Stimulated activated CD4-positive, alpha-beta T cell treated with anti-CD3 and anti-CD28 coated beads, Interleukin-15, amount 100 ng/mL, for 1 hour (primary cell): Measurements from ENCODE around the gene FKBP14.
"Not testable (repeated sequence)": the region's sequence is repeated elsewhere in the genome, so short reads cannot be mapped to it uniquely, and the experiment has no call there.

Experiments used
- DNase-seq, 2 donors: peaks; one replicate each; pipeline ENCODE4 v3.0.0-alpha.2; 2020; ENCODE audit warnings: low read depth in 1 of 2, low spot score in 1 of 2

FKBP14 gene

DNA sequence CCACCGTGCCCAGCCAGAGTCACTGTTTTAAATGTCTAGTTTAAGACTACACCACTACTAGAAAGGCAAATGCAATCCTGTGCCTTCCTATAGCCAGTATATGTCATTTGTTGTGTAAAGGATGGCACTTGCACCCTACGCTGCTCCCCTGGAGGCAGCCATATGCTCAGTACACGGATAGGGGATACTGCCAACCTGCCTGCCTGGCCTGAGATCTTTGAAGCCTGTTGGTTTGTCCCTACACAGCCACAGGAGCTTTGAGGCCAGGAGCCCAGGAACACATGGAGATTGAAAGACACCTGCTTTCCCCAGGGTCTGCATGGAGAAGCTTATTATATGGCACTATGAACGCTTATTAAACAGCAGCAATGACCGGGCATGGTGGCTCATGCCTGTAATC lies 34.6 kb downstream of the FKBP14 start:
- DNase-seq: no peak

DNA sequence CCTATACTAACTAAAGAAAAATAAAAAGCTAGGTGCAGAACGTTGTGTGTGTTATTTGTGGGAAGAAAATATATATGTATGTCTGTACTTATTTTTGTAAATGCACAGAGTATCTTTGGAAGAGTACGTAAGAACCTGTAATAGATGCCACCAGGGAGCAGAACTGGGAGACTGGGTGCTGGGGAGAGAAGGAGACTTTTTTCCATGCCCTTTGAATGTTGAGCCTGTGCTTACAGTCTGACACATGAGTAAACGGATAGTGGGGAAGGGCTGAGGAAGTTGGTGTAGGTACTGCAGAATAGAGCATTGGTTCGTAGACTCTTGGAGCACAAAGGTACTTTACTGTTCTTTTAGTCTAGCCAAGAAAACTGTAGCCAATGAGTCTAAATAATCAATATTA lies 35.6 kb downstream of the FKBP14 start:
- no peak for DNase-seq

DNA sequence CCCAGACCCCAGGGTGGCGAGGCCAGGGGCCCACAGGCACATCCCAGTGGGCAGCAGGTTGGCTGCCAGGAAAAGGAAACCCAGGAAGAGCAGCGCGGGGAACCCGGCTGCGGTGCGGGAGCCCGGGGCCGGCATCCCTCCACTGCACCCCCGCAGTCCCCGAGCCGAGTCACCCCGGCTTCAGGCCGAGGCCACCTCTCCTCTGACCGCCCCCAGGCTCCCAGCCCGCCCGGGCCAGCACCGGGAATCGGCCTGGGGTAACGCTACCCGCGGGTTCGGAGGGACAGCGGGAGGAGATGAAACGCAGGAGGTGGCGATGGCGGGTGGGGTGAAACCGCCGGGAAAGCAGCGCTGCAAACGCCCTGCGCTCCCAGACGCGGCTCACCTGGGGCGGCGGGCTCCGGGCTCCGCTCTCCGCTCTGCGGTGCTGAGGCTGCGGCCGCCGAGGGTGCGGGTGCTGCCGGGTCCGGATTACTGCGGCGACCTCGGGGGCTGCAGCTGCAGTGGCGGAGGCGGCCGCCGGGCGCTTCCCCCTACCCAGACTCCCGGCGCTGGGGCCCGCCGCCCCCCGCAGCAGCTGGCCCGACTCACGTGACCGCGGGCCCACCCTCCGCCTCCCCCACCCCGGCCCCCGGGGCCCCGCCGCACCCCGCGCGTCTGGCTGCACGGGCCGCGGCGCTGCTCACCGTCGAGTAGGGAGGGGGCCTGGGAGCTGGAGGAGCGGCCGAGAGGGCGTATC lies 37.1 kb downstream of the FKBP14 start, which contains the start of gene SCRN1:
TSS of gene SCRN1 (minus strand) at position 545 of the 739 bp plus-strand sequence. CDS start 20,734 bp downstream, outside the sequence.
- peak in 1 of 2 donors; percentile 4 for DNase-seq

- DNase-seq: no peak
Observed at GRCh38 chr7:29988424-29989256, 37.9 kb downstream of the FKBP14 start.

DNA sequence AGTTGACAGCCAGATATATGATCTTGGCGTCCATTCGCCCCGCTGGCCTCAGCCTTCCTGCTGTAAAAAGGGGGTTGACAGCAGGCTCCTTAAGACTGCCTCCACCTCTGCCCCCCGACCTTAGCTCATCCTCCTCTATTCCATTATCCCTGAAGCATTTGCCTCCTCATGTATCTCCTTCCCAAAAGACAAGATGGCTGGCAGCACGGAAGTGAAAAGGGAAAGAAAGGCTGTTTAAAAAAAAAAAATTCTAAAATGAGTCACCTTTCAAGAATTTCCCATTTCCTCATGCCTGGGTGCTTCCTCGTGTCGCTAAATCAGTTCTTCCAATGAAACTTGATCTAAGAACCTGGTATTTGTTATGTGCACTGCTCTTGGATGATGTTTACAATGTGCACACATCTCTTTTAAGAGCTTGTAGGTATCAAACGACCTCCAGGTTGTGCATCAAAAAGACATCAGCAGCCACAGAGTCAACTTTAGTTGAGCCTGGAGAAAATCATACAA lies 38.6 kb downstream of the FKBP14 start:
- no peak for DNase-seq

DNA sequence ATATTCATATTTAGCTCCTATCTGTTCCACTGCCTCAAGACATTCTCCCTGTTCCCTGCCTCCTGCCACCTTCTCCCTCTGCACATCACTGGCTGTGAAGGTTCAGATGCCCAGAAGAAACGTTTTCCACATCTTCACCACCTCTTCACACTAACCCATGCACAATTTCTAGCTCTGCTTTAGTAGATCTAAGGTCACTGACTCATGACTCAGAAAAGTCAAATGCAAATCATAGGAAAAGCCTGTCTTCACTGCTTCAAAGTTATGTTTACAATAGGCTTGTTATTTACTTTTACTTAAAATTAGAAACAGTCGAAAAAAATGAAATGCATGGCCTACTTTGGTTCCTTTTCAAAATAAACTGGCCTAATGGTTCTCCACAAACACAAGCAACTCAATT lies 39.4 kb downstream of the FKBP14 start:
- no peak for DNase-seq

DNA sequence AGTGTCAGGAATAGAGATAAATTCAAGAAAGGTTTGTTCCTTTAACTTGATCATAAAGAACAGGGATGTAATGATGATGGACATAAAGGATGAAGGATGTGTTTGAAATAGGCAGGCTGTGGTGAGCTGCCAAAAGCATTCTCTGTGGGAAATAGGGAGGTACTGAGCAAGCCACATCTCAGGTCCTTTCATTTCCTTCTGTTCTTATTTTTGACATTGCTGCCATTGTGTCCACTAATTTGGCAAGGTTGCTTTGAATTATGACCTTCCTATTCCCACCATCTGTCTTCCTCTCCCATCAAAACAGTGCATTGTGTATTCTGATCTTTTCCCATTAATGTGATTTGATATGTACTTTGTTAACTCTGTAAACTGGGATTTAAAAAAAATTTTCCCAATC lies 46.4 kb downstream of the FKBP14 start:
- no peak for DNase-seq

DNA sequence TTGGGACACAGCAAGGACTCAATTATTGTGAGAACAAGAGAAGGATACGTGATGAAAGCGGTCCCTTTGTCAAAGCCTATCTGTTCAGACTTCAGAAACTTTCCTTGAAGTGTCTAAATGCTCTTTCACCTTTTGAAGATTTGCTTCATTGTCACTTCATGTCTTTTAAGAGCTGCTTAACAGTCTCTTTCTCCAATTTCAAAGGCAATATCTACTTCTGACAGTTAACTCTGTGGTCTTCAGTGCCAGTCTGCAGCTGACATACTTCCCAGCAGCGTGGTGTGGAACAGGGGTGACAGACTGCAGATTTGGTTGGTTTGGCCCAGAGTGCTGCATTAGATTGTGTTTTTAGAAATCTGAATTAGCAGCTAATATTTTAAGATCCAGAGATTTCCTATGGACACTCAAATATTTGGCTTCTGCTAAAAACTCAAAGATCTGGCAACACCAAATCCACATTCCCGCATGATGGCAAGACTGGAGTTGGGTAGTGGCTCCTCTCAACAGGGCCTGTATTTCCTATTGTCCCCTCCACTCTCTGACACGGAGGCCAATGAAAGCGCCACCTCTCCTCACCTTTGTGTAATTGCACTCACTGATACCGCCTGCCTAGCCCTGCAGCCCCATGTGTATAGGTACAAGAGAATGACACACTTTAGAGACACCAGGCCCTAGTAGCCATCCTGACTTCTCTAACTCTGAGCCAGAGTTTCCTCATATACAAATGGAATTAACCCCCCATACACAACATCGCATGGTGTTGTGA lies 48.4 kb downstream of the FKBP14 start:
- no peak for DNase-seq

- no peak for DNase-seq
Observed at GRCh38 chr7:29976673-29977415, 49.7 kb downstream of the FKBP14 start.

GRCh38 chr7:29976266-29976665 lies 50.2 kb downstream of the FKBP14 start:
- no peak for DNase-seq

DNA sequence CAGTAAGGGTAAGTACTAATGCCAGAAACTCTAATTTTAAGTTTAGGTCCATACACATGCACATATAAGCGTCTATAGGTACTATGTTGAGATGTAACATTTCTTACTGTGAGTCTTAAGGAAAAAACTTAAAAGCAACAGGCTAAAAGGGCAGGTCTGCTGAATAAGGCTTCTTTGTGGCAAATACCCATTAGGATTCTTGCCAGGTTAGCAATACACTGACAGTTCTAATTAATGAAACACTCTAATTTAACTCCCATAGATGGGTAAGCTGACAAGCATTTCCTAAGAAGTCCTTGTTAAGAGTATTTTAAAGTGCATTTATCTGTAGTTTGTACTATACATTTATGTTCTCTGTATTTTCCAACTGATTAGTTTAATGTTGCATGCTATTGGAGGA lies 50.9 kb downstream of the FKBP14 start:
- DNase-seq: no peak

GRCh38 chr7:29974286-29974685 lies 52.2 kb downstream of the FKBP14 start:
- DNase-seq: no peak

DNA sequence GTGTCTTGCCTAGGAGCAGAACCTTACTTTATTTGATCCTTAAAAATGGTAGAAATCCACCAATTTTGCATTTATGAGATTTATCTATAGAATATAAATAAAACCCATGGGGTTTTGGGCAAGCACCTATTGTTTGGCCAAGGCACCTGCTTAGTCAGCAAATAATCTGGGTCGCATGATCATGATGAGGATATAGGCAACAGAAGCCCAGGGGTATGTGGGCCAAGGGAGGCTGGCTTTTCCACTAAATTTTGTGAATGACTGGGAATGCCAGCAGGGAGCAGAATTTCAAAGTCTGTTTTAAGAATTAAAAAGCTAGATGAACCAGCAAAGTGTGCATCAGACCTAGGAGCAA lies 54.2 kb downstream of the FKBP14 start:
- DNase-seq: no peak

DNA sequence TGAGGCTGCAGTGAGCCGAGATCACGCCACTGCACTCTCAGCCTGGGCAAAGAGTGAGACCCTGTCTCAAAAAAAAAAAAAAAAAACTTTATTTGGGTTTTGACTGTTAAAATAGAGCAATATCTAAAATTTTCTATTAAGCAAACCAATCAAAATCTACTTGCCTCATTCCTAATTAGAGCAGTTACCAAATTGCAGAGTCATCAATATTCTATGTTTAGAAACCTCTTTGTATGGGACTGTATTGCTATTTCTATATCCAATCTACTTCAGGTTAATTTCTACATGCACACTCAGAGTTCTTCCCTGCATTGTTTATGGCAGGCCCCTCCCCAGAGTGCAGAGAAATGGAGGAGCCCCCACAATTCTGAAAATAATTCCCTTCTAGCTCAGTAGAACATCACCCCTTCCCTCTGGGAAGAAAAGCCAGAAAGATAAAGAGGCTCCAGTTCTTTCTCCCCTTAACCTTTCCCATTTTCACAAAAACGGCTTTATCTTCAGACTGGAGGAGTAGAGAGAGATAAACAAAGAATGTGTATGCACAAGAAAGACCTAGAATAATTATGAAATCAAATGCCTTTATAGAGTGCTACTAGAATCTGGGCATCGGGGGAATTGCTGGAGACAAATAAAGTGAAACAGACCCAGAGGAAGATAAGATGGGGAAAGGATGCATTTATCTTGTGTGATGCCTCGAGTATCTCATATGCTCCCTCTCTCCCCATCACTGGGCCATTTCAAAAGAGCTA lies 54.8 kb downstream of the FKBP14 start:
- no peak for DNase-seq

DNA sequence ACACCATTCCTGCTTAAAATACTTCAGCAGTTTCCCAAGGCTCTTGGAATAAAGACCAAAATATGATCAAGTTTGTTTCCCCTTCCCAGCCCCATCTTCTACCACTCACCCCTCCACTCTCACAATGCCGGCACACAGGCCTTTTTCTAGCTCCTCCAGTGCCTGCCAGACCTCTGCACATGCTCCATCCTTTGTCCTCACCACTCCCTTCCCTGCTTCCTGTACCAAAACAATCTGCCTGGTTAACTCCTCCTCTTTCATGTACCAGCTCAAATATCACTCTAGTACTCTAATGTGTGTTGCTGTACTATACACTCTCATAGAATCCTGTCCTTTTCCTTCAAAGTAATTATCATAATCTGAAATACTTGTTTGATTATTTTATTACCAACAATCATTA lies 56.3 kb downstream of the FKBP14 start:
- no peak for DNase-seq

DNA sequence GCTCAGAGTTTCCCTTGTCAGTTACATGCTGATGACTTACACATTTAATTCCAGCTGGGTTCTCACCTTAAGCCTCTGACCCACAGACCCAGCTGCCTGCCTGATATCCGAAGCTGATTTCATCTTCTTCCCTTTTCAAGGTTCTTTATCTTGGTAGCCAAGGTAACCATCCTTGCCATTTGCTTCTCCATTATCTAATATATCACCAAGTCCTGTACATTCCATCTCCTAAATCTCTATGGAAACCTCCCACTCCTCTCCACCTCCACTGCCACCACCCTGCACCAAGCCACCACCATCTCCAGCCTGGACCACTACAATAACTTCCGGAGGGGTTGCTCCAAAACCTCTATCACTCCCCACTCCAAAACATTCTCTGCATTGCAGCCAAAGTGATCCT lies 56.8 kb downstream of the FKBP14 start:
- DNase-seq: no peak

- DNase-seq: no peak
Observed at GRCh38 chr7:29968683-29969395, 57.7 kb downstream of the FKBP14 start.

DNA sequence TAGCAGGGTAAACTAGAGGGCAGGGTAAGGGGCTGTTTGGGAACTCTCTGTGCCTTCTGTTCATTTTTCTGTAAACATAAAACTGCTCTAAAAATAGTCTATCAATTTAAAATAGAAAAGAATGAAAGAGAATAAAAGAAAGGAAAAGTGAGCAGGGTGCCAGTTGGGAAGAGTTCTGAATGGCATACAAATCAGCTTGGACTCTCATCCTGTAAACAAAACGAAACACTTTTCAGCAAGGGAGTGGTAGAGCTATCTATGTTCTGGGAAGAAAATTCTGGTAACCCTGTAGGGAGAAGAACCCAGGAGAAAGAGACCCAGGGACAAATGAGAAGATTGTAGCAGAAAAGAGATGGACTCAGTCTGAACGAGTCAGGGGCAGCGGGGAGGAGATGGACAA lies 61.5 kb downstream of the FKBP14 start:
- DNase-seq: no peak

GRCh38 chr7:29962035-29962434 lies 64.5 kb downstream of the FKBP14 start:
- no peak for DNase-seq

DNA sequence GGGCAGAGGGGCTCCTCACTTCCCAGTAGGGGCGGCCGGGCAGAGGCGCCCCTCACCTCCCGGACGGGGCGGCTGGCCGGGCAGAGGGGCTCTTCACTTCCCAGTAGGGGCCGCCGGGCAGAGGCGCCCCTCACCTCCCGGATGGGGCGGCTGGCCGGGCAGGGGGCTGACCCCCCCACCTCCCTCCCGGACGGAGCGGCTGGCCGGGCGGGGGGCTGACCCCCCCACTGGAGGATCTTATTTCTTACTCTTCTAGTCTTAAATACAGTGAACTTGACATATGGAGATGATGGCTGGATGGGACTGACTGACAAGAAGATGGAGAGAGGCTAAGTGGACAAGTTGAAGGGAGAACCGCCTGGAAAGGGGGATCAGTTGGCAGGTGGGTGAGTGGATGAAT lies 64.9 kb downstream of the FKBP14 start:
- DNase-seq: not testable (repeated sequence)
